Right lung (tissue), 10 donors: ENCODE results near the gene PBLD. TPM values are rescaled to one million over a fixed set of nuclear protein-coding genes. Genes with fewer than 3 reads are reported as not detected.

Source experiments
- DNase-seq, 2 donors: peaks; one replicate each; pipeline ENCODE4 v3.0.0-alpha.2; 2013
- long read RNA-seq, 8 donors: transcript quantifications; one replicate each; lab custom pipeline, GENCODE V29; 2026
- polyA plus RNA-seq, 5 donors: library from polyadenylated mRNA; unstranded; fragments of 120-200 nt; gene quantifications; one replicate each; pipeline versions ENCODE4 v1.2.1 to v1.2.3, GENCODE V29; 2013; ENCODE audit warnings: inconsistent platforms in 1 of 5, low replicate concordance in 1 of 5; ENCODE audit not compliant: insufficient read length in 5 of 5, insufficient read depth in 1 of 5

Gene PBLD
- polyA plus RNA-seq = 10 to 100 TPM in 4 of 5 donors, 1 to 10 TPM in 1; 8.3 to 16.2 (median 12.2) TPM
- long read RNA-seq, donor 1, partial matches to known transcripts = 286 of 423 reads
- long read RNA-seq, donor 1, other reads (novel, unspliced or antisense) = 137 of 423 reads
- long read RNA-seq, donor 2, partial matches to known transcripts = 0 of 1 reads
- long read RNA-seq, donor 2, other reads (novel, unspliced or antisense) = 0 of 1 reads
- long read RNA-seq, donor 3, partial matches to known transcripts = 326 of 381 reads
- long read RNA-seq, donor 3, other reads (novel, unspliced or antisense) = 54 of 381 reads
- long read RNA-seq, donor 4, partial matches to known transcripts = 134 of 245 reads
- long read RNA-seq, donor 4, other reads (novel, unspliced or antisense) = 111 of 245 reads
- long read RNA-seq, donor 5, partial matches to known transcripts = 443 of 525 reads
- long read RNA-seq, donor 5, other reads (novel, unspliced or antisense) = 81 of 525 reads
- long read RNA-seq, donor 6, partial matches to known transcripts = 234 of 357 reads
- long read RNA-seq, donor 6, other reads (novel, unspliced or antisense) = 121 of 357 reads
- long read RNA-seq, donor 7, partial matches to known transcripts = 282 of 376 reads
- long read RNA-seq, donor 7, other reads (novel, unspliced or antisense) = 93 of 376 reads
- long read RNA-seq, donor 8 = 0 reads

- DNase-seq = peak; percentile 82 to 86
Measured at GRCh38 chr10:68332259-68333057, at the start of gene PBLD. Gene PBLD, minus strand, starts transcription at chr10:68332928. Its CDS starts 26,084 bp downstream, at chr10:68306844.

DNA sequence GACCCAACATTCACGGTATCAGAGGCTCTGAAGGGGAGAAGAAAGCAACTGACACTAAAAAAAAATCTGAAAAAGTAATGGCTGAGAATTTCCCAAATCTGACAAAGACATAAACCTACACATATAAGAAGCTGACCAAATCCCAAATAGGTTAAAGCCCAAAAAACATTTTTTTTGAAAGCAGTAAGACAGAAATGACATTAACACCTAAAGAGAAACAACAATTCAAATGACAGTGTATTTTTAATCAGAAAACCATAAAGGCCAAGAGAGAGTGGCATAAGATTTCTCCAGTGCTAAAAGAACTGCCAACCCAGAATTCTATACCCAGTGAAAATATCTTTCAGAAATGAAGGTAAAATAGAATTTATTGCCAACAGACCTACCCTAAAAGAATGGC lies 38.9 kb upstream of the PBLD start:
- DNase-seq = no peak

- DNase-seq = no peak
Measured at GRCh38 chr10:68367121-68367520, 34.4 kb upstream of the PBLD start.

DNA sequence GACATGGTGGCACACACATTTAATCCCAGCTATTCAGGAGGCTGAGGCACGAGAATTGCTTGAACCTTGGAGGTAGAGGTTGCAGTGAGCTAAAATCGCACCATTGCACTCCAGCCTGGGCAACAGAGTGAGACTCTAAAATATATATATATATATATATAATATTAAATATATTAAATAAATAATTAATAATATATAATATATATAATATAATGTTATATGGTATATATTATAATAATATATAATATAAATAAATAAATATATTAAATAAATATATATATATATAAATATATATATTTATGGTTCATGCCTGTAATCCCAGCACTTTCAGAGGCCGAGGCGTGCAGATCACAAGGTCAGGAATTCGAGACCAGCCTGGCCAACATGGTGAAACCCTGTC lies 33.9 kb upstream of the PBLD start:
- DNase-seq = no peak

- DNase-seq = no peak
Measured at GRCh38 chr10:68365611-68366010, 32.9 kb upstream of the PBLD start.

GRCh38 chr10:68364101-68364886 lies 31.6 kb upstream of the PBLD start:
- DNase-seq = no peak

DNA sequence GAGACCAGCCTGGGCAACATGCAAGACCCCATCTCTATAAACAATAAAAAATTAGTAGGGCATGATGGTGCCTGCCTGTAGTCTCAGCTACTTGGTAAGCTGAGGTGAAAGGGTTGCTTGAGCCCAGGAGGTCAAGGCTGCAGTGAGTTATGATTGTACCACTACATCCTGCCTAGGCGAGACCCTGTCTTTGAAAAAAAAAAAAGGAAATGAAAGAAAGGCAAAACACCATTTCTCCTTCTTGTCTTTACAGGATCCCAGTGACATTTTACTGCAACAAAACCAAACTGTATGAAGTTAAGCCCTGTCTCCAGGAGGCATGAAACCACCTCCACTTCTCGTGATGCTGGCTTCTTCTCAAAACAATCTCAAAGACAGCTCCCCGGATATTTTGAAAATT lies 29.9 kb upstream of the PBLD start:
- no peak for DNase-seq

DNA sequence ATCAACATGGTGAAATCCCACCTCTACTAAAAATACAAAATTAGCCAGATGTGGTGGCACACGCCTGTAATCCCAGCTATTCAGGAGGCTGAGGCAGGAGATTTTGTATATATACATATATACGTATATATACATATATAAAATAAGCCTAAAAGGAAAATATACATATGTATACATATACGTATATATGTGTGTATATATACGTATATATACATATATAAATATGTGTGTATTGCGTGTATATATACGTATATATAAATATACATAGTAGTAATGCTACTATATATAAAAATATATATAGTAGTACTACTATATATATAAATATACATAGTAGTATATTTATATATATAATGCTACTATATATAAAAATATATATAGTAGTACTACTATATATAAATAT lies 26.5 kb upstream of the PBLD start:
- no peak for DNase-seq

GRCh38 chr10:68353537-68353936 lies 20.8 kb upstream of the PBLD start:
- DNase-seq = no peak

- no peak for DNase-seq
Measured at GRCh38 chr10:68348265-68348741, 15.6 kb upstream of the PBLD start.

DNA sequence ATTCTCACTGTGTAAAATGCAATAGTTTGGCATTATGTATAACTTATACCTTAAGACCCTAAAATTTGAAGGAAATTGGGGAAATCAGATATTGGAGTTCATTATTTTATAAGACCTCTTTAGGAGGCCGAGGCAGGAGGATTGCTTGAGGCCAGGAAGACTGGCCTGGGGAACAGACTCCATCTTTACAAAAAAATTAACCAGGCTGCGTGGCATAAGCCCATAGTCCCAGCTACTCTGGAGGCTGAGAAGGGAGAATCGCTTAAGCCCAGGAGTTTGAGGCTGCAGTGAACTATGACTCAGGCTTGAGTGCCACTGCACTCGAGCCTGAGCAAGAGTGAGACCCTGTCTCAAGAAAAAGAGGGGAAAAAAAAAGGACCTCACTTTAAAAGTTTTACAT lies 14.0 kb upstream of the PBLD start:
- no peak for DNase-seq

- DNase-seq = no peak
Measured at GRCh38 chr10:68345621-68346020, 12.9 kb upstream of the PBLD start.

DNA sequence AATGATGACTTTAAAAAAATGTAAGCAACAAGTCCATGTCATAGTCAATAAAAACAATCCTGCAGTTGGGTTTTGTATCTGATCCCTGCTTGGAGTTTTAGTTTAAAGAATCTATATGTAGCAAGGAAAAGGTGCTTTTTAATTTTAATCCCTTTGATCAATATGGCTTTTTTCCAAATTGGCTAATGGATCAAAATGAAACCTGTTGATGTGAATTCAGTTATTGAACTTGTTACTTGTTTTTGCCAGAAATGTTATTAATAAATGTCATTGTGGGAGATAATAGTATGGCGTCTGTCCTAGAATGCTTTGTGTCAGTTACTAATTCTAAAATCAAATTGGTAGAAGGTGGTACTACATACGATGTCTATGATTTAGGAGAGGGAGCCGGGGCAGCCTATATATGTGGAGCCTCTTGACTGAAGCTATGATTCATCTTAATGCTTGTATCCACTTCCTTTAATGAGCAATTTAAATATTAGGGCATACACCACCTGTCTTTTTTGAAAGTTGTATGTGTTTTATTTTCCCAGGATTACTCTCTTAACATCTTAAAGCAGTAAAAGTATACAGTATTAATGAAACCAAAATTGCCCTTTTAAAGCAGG lies 10.3 kb upstream of the PBLD start:
- DNase-seq = no peak

DNA sequence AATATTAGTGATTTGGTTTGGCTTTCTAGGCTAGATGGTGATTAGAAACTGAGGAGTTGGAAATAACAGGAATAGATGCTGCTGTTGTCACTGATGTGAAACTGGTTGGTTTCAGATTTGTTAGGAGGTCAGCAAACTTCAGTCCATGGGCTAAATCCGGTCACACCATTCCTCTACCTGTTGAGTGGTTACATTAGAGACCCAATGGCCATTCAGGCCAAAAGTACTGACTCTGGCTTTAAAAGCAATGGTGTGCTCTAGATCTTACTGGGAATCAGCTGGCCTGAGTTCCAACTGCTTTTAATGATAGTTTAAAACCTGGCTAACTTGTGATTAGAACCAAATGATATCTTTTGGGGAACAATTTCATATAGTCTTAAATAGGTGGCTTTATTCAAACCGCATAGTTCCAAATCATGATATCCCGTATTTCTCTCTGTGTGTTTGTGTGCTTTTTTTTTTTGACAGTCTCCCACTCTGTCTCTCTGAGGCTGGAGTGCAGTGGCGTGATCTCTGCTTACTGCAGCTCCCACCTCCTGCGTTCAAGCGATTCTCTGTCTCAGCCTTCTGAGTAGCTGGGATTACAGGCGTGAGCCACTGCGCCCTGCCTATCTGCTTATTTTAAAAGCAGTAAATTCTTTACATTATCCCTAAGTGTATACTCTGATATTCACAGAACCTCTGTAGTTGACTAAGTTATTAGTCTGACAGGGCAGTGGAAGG lies 7.8 kb upstream of the PBLD start:
- no peak for DNase-seq

DNA sequence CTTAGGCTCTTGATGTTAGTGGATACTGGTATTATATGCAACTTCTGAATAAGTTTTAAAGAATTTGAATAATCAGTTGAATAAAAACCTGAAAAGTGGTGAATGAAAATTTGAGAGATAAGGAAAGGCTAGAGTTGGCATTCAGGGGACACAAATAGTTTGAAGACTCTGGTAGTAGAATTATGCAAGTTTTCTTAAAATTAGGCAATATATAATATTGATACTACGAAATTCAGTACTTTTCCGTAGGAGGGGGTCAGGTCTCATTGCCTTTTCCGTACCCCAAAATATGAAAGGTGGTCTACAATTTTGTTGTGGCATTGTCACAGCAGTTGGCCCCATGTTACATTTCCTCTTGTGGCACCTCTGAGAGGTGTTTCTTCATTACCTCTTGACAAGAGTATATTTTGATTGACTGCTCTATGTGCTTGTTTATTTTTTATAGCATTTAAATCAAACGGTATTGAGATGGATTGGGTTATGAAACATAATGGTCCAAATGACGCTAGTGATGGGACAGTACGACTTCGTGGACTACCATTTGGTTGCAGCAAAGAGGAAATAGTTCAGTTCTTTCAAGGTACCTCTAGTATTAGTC lies 4.1 kb upstream of the PBLD start:
- no peak for DNase-seq

DNA sequence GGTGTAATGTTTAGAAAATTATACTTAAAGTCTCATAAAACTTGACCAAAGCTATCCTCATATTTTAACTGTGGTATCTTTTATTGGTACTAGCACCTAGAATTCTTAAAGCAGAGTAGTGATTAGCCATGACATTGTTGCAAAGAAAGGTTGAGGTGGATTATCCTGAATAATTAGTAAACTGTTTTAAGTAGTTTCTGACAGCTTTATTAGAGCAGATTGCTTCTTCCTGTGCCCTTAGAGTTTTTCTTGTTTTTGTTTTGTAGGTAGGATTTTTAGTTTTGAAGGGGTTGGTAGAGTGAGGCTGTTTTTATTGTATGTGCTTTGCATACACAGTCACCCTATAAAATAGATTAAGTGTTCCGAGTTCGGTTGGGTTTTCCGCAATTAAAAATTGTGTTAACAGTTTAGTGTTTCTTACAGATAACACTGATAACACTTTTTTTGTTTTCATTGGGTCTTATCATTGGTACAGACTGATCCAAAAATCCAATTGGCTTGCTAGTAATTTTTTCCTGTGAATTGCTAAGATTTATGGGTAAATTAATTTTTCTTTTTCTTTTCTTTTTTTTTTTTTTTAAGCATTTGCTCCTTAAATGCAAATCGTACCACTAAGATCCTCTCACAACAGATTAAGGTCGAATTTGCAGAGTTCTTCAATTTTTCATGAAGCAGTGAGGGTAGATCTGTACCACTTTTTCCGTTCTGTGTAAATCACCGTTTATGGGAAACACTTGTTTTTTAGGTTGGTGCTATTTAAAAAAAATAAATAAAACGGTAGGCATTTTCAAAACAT lies 2.1 kb upstream of the PBLD start:
- DNase-seq = no peak

DNA sequence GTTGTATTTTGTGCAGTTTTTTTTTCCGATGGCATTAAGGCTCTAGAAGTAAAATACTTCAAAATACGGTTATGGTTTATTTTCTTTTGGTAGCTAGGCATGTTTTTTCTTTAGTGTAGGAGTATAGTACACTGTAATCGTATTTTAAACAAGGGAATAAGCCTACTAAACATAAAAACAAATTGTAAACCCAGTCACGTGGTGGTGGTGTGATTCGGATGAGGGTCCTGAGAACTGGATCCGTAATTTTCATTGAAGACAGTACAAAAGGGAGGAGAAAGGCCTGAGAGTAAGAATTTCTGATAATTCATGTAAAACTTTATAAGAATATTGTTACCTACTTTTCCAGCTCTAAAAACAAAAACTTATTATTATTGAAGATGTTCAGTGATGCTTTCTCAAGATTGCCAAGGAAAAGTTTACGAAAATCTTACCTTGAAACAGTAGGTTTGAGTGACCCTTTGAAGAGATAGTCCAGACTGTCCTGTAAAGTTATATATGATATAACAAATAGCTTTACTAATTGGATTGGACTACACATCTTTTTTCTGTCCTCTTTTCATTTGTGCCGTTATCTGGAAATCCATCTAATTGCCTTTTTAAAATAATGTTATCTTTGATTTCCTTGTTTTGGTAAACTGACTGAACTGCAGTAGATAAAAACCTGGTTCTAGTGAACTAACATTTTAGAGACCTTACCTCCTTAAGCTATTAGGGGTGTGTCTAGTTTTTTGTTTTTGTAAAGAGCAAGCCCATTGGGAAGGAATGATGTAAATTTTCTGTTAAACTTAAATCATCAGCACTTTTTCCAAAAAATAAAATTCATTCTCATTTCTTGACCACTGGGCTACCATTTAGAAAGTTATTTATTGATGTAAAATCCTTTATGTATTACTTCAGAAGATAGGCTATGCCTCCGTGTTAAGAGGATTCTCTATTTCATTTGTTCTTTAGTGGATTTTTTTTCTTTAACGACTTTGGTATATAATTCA lies 1.0 kb upstream of the PBLD start:
- DNase-seq = no peak

GRCh38 chr10:68333058-68333395 lies 299 bp upstream of the PBLD start:
- DNase-seq = no peak
